C4-2B (cell line): ENCODE measurements around the gene SPAG8.

Experiments
- H3K27ac ChIP-seq: fragments of 450-650 bp; 2 replicates; pipeline ENCODE4 v1.5.1; 2017
- CTCF ChIP-seq: fragments of 450-650 bp; conservative IDR thresholded peaks from 2 replicates; pipeline ENCODE4 v1.5.1; 2017; ENCODE audit warnings: mild to moderate bottlenecking
- ZFX ChIP-seq: fragments of 450-650 bp; IDR thresholded peaks from 2 replicates; pipeline ENCODE4 v1.6.1; 2017

SPAG8 gene

GRCh38 chr9:35816708-35817107 lies 4.6 kb upstream of the SPAG8 start:
- TF ChIP-seq ZFX (no peak), CTCF (no peak; the same call in 1 of the 2 replicates)
- H3K27ac ChIP-seq, result no peak overlapping the region

GRCh38 chr9:35814841-35815543 lies 2.9 kb upstream of the SPAG8 start, which contains the start of gene HINT2:
Gene HINT2 (minus strand): TSS chr9:35815042. CDS start chr9:35814979, 63 bp downstream.
- TF ChIP-seq ZFX (peak; percentile 32; the same call in 1 of the 2 replicates), CTCF (no peak)
- H3K27ac ChIP-seq, result peak within 1 kb of the TSS; percentile 99

GRCh38 chr9:35814106-35814840 lies 2.2 kb upstream of the SPAG8 start:
- H3K27ac ChIP-seq, result peak overlapping the region; percentile 99
- TF ChIP-seq CTCF (peak; percentile 15; the same call in 1 of the 2 replicates), ZFX (peak; percentile 69)

- H3K27ac ChIP-seq, result peak overlapping the region; percentile 99
- TF ChIP-seq CTCF (peak; percentile 28; the same call in 1 of the 2 replicates), ZFX (no peak)
Observed at GRCh38 chr9:35813434-35814105, 1.5 kb upstream of the SPAG8 start.

- TF ChIP-seq ZFX, result no peak
- no peak for TF ChIP-seq CTCF
Observed at GRCh38 chr9:35811381-35812024, 559 bp downstream of the SPAG8 start.

GRCh38 chr9:35810122-35810521 lies 1.9 kb downstream of the SPAG8 start:
- H3K27ac ChIP-seq, result no peak overlapping the region
- TF ChIP-seq CTCF (no peak), ZFX (no peak)

More at GRCh38 chr9:35811381-35812024, 559 bp downstream of the SPAG8 start:
- H3K27ac ChIP-seq, result peak overlapping the region; percentile 10
